Neural cell (in vitro differentiated cells): Measurements from ENCODE around the gene SLC39A10.

Experiments
- CTCF ChIP-seq: fragments of 450-650 bp; IDR thresholded peaks from 2 replicates; pipeline ENCODE4 v1.5.1; 2014; ENCODE audit warnings: antibody characterized with exemption, mild to moderate bottlenecking, moderate library complexity; ENCODE audit not compliant: poor library complexity, severe bottlenecking
- EP300 ChIP-seq: fragments of 450-650 bp; conservative IDR thresholded peaks from 2 replicates; pipeline ENCODE4 v1.6.1; 2014; ENCODE audit warnings: antibody characterized with exemption, mild to moderate bottlenecking, moderate library complexity; ENCODE audit not compliant: poor library complexity, severe bottlenecking
- EZH2 ChIP-seq: fragments of 200-600, 300-800 bp; shearing (Covaris generic), sonication (generic); IDR thresholded peaks from 2 replicates; pipeline ENCODE4 v1.6.1; 2014; ENCODE audit warnings: antibody characterized with exemption, low read length, borderline replicate concordance, mild to moderate bottlenecking; ENCODE audit not compliant: insufficient read depth, poor library complexity, severe bottlenecking
- MXI1 ChIP-seq: fragments of 450-650 bp; conservative IDR thresholded peaks from 2 replicates; pipeline ENCODE4 v1.6.1; 2014; ENCODE audit warnings: antibody characterized with exemption, mild to moderate bottlenecking; ENCODE audit not compliant: poor library complexity, severe bottlenecking
- POLR2AphosphoS5 ChIP-seq: IDR thresholded peaks from 2 replicates; pipeline ENCODE4 v1.6.1; 2012
- RAD21 ChIP-seq: fragments of 450-650 bp; conservative IDR thresholded peaks from 2 replicates; pipeline ENCODE4 v1.6.1; 2014; ENCODE audit warnings: antibody characterized with exemption, mild to moderate bottlenecking, moderate library complexity
- REST ChIP-seq: IDR thresholded peaks from 2 replicates; pipeline ENCODE4 v1.6.1; 2012; ENCODE audit warnings: borderline replicate concordance
- TAF1 ChIP-seq: IDR thresholded peaks from 2 replicates; pipeline ENCODE4 v1.6.1; 2012; ENCODE audit warnings: low read depth

DNA sequence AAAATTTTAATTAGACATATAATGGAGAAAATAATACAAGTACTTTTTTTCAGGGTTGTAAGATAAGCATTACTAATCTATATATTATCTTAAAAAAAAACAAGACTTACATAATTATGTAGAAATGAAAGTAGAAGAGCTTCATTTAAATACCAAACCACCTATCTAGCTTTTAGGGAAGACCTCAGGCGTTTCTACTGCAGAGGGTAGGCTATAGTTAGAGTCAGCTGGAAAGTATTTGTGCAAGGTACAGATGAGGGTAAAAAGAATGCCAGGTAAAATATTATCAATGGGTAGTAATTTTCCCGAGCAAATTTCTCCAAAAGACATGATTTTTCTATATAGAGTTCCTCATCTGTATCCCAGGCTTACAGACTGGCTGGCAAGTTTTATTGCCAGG is 30.5 kb upstream of the SLC39A10 start:
- TF ChIP-seq CTCF (no peak), TAF1 (no peak), RAD21 (no peak), MXI1 (no peak), POLR2AphosphoS5 (no peak), EZH2 (no peak), REST (no peak), EP300 (no peak)
